Measurements from ENCODE around the gene RHOJ.

GRCh38 chr14:63299351-63300110, 95.3 kb downstream of the RHOJ start:
- TF ChIP-seq SP1 (IDR thresholded peaks at IDR 0.05; ENCODE audit: low read depth) (no peak), REST (IDR thresholded peaks at IDR 0.05; ENCODE audit: low read depth) (no peak), RAD21 (IDR thresholded peaks at IDR 0.05; ENCODE audit: low read depth) (no peak), CTCF (IDR thresholded peaks at IDR 0.05 in 2 of 3, conservative IDR thresholded peaks at IDR 0.05 in 1 of 3; ENCODE audit: borderline replicate concordance in 1 of 3, insufficient read depth in 1 of 3, low read depth in 2 of 3, low read length in 2 of 3) (no peak), POLR2A (IDR thresholded peaks at IDR 0.05; ENCODE audit: borderline replicate concordance, extremely low read depth, insufficient read depth, insufficient read length) (no peak), SIN3A (IDR thresholded peaks at IDR 0.05; ENCODE audit: low read depth) (no peak), EGR1 (IDR thresholded peaks at IDR 0.05; ENCODE audit: low read depth) (no peak), POLR2AphosphoS5 (IDR thresholded peaks at IDR 0.05; ENCODE audit: low read depth, low read length) (no peak), FOSL1 (IDR thresholded peaks at IDR 0.05; ENCODE audit: low read depth) (no peak)
